CD1c-positive myeloid dendritic cell (primary cell): ENCODE measurements around the gene TRMT61A.
"Not testable (repeated sequence)": the region's sequence is repeated elsewhere in the genome, so short reads cannot be mapped to it uniquely, and the experiment has no call there.

ENCODE experiments used
- DNase-seq: peaks from one replicate; pipeline ENCODE4 v3.0.0-alpha.2; 2016; ENCODE audit errors: extremely low spot score

TRMT61A gene

GRCh38 chr14:103522649-103523574, 6.1 kb upstream of the TRMT61A start, which contains the start of gene CKB:
TSS of gene CKB (minus strand) at chr14:103522830. CDS start at chr14:103522493, 337 bp downstream.
- peak; percentile 65 for DNase-seq

GRCh38 chr14:103523575-103523954, 5.4 kb upstream of the TRMT61A start:
- no peak for DNase-seq

- no peak for DNase-seq
These were observed 4.7 kb upstream of the TRMT61A start for GRCh38 chr14:103524002-103524935.

- not testable (repeated sequence) for DNase-seq
These were observed 3.4 kb upstream of the TRMT61A start for GRCh38 chr14:103525430-103526246.

- DNase-seq, result peak; percentile 74
These were observed 2.6 kb upstream of the TRMT61A start for GRCh38 chr14:103526247-103526913.

GRCh38 chr14:103526914-103527248, 2.1 kb upstream of the TRMT61A start:
- DNase-seq, result no peak

GRCh38 chr14:103527408-103528145, 1.4 kb upstream of the TRMT61A start:
- peak; percentile 79 for DNase-seq

GRCh38 chr14:103528146-103528586, 830 bp upstream of the TRMT61A start:
- DNase-seq, result no peak

- DNase-seq, result no peak
These were observed 678 bp downstream of the TRMT61A start for GRCh38 chr14:103529383-103530365.

GRCh38 chr14:103530390-103530789, 1.4 kb downstream of the TRMT61A start:
- DNase-seq, result no peak

- no peak for DNase-seq
These were observed 1.8 kb downstream of the TRMT61A start for GRCh38 chr14:103530831-103531230.

GRCh38 chr14:103531421-103532215, 2.6 kb downstream of the TRMT61A start:
- DNase-seq, result no peak

GRCh38 chr14:103532216-103533136, 3.5 kb downstream of the TRMT61A start:
- no peak for DNase-seq

- peak; percentile 29 for DNase-seq
These were observed 4.4 kb downstream of the TRMT61A start for GRCh38 chr14:103533137-103533998.

- no peak for DNase-seq
These were observed 5.1 kb downstream of the TRMT61A start for GRCh38 chr14:103533999-103534575.

GRCh38 chr14:103534576-103535061, 5.6 kb downstream of the TRMT61A start:
- DNase-seq, result no peak
